ENCODE results near the gene MAPK11. TPM values are rescaled to one million over a fixed set of nuclear protein-coding genes. Genes with fewer than 3 reads are reported as not detected.

The MAPK11 gene
- total RNA-seq, 2 donors from 2014 or later: 0.33 to 0.40 TPM

- H3K9me3 ChIP-seq (ENCODE audit: control insufficient read depth, low read length): no peaks in the 10 kb centered on the region
- no peak for DNase-seq
- peak overlapping the region; percentile 86 for H3K4me3 ChIP-seq (ENCODE audit: low read length)
- H3K27ac ChIP-seq (ENCODE audit: low read depth, low read length): no peak overlapping the region
- no peaks in the 10 kb centered on the region for H3K9me3 Mint-ChIP-seq
- peaks cover 18% of the 10 kb centered on the region for H3K36me3 Mint-ChIP-seq (ENCODE audit: low read depth)
- H3K4me1 ChIP-seq (ENCODE audit: control insufficient read depth, insufficient read depth, low read length): no peaks in the 10 kb centered on the region
- H3K9ac ChIP-seq (ENCODE audit: extremely low read depth, low read length, poor library complexity, severe bottlenecking): no peak overlapping the region
- 19 to 55% methylated on average over 8 to 36 of the region's 36 CpGs for WGBS, 2 experiments (ENCODE audit: insufficient coverage in 1 of 2, insufficient read length in 1 of 2)
- no peaks in the 10 kb centered on the region for H3K4me1 Mint-ChIP-seq
- TF ChIP-seq CTCF (conservative IDR thresholded peaks at IDR 0.05): no peak
- H3K36me3 ChIP-seq (ENCODE audit: control insufficient read depth, insufficient read depth, low read length): peaks cover 16% of the 10 kb centered on the region
- H3K27me3 Mint-ChIP-seq (ENCODE audit: insufficient read depth): no peaks in the 10 kb centered on the region
- no peaks in the 10 kb centered on the region for H3K27me3 ChIP-seq (ENCODE audit: control insufficient read depth, insufficient read depth, low read length, poor library complexity, severe bottlenecking)
- no peak overlapping the region for H3K27ac Mint-ChIP-seq
- H3K4me3 Mint-ChIP-seq: peak overlapping the region; percentile 65
These were observed 18.6 kb downstream of the MAPK11 start for GRCh38 chr22:50251477-50252081.

GRCh38 chr22:50250555-50251476 is 19.4 kb downstream of the MAPK11 start, which contains the start of gene HDAC10:
Gene HDAC10, minus strand, starts transcription at chr22:50251265. Its CDS starts 233 bp downstream, at chr22:50251032.
- no peaks in the 10 kb centered on the region for H3K27me3 ChIP-seq (ENCODE audit: control insufficient read depth, insufficient read depth, low read length, poor library complexity, severe bottlenecking)
- 2 to 4% methylated on average over 31 to 81 of the region's 81 CpGs for WGBS, 2 experiments (ENCODE audit: insufficient coverage in 1 of 2, insufficient read length in 1 of 2)
- peak within 1 kb of the TSS; percentile 80 for H3K9ac ChIP-seq (ENCODE audit: extremely low read depth, low read length, poor library complexity, severe bottlenecking)
- Mint-ChIP-seq H3K27me3 (ENCODE audit: insufficient read depth) (no peaks in the 10 kb centered on the region), H3K9me3 (no peaks in the 10 kb centered on the region), H3K27ac (peak within 1 kb of the TSS; percentile 87), H3K4me1 (no peaks in the 10 kb centered on the region), H3K36me3 (ENCODE audit: low read depth) (peaks cover 17% of the 10 kb centered on the region), H3K4me3 (peak within 1 kb of the TSS; percentile 65)
- H3K4me1 ChIP-seq (ENCODE audit: control insufficient read depth, insufficient read depth, low read length): peaks cover 3% of the 10 kb centered on the region
- H3K9me3 ChIP-seq (ENCODE audit: control insufficient read depth, low read length): no peaks in the 10 kb centered on the region
- H3K27ac ChIP-seq (ENCODE audit: low read depth, low read length): no peak within 1 kb of the TSS
- peaks cover 24% of the 10 kb centered on the region for H3K36me3 ChIP-seq (ENCODE audit: control insufficient read depth, insufficient read depth, low read length)
- H3K4me3 ChIP-seq (ENCODE audit: low read length): peak within 1 kb of the TSS; percentile 86
- no peak for TF ChIP-seq CTCF (conservative IDR thresholded peaks at IDR 0.05)
- DNase-seq: peak; percentile 93

- H3K9ac ChIP-seq (ENCODE audit: extremely low read depth, low read length, poor library complexity, severe bottlenecking): no peak overlapping the region
- Mint-ChIP-seq H3K4me1 (no peaks in the 10 kb centered on the region), H3K4me3 (peak overlapping the region; percentile 65), H3K9me3 (no peaks in the 10 kb centered on the region), H3K36me3 (ENCODE audit: low read depth) (peaks cover 14% of the 10 kb centered on the region), H3K27ac (no peak overlapping the region), H3K27me3 (ENCODE audit: insufficient read depth) (no peaks in the 10 kb centered on the region)
- H3K4me3 ChIP-seq (ENCODE audit: low read length): peak overlapping the region; percentile 86
- no peak overlapping the region for H3K27ac ChIP-seq (ENCODE audit: low read depth, low read length)
- TF ChIP-seq CTCF (conservative IDR thresholded peaks at IDR 0.05): no peak
- H3K36me3 ChIP-seq (ENCODE audit: control insufficient read depth, insufficient read depth, low read length): peaks cover 25% of the 10 kb centered on the region
- H3K9me3 ChIP-seq (ENCODE audit: control insufficient read depth, low read length): no peaks in the 10 kb centered on the region
- H3K4me1 ChIP-seq (ENCODE audit: control insufficient read depth, insufficient read depth, low read length): peaks cover 3% of the 10 kb centered on the region
- no peaks in the 10 kb centered on the region for H3K27me3 ChIP-seq (ENCODE audit: control insufficient read depth, insufficient read depth, low read length, poor library complexity, severe bottlenecking)
- WGBS, 2 experiments (ENCODE audit: insufficient coverage in 1 of 2, insufficient read length in 1 of 2): 88 to 90% methylated on average over 11 of the region's 11 CpGs
- DNase-seq: no peak
These were observed 20.0 kb downstream of the MAPK11 start for GRCh38 chr22:50250249-50250554.
